K562 (cell line): ENCODE data around the gene SIPA1L2. TPM values are rescaled to one million over a fixed set of nuclear protein-coding genes. Genes with fewer than 3 reads are reported as not detected.

ENCODE experiments used
- ATAC-seq: fragments of 200-7000 bp; cut with Tn5 transposase; 3 replicates; pipeline ENCODE4 v1.9.1; 2020; ENCODE audit warnings: moderate library complexity
- BruUV-seq: library from RNA; stranded (reverse); fragments of 400-500 nt; replicated peaks from 2 replicates; lab custom pipeline; 2021; lab: Mats Ljungman, UMichigan
- CTCF ChIA-PET: fragments of 300-600 bp; formaldehyde crosslinking; extraction: SDS; loops from one replicate; lab custom pipeline; 2021; ENCODE audit warnings: low intra/inter-chr PET ratio; lab: Yijun Ruan, JAX
- POLR2A ChIA-PET: fragments of 300-600, 350-650 bp; sonication (Branson Sonifier 250); formaldehyde crosslinking; extraction: SDS; loops from one replicate; lab custom pipeline; 2021; ENCODE audit warnings: antibody characterized with exemption, inconsistent platforms; lab: Yijun Ruan, JAX
- DNase-seq, 4 experiments: peaks; one replicate each; pipeline versions ENCODE4 v3.0.0 to v3.0.0-alpha.2; 2011 to 2018; ENCODE audit warnings: low spot score in 3 of 4, mixed read lengths in 3 of 4; ENCODE audit errors: extremely low read depth in 1 of 4
- FAIRE-seq: peaks from 2 replicates; lab custom pipeline; 2011; peaks lifted over from hg19 to GRCh38; lab: Jason Lieb, UNC
- H2AFZ ChIP-seq: 2 replicates; pipeline ENCODE4 v1.6.0; 2011; ENCODE audit warnings: low read depth, low read length, control low read depth, inconsistent platforms
- H3K27ac ChIP-seq: fragments of 200-600 bp; 3 replicates; pipeline ENCODE4 v1.8.0; 2011; ENCODE audit warnings: low read depth, mild to moderate bottlenecking, control low read depth, inconsistent platforms, low read length, moderate library complexity, mixed read lengths; ENCODE audit errors: extremely low read depth
- H3K27me3 ChIP-seq, 2 experiments: fragments of 300-600 bp in 1 of 2; 2 replicates in 1 of 2; 3 replicates in 1 of 2; pipeline versions ENCODE4 v1.6.0 to v1.8.0; 2011; ENCODE audit warnings: inconsistent platforms in 2 of 2, low read length in 2 of 2, mild to moderate bottlenecking in 1 of 2, mixed read lengths in 1 of 2, moderate library complexity in 1 of 2; ENCODE audit not compliant: control insufficient read depth in 2 of 2, insufficient read depth in 2 of 2
- H3K36me3 ChIP-seq: fragments of 300-600 bp; 3 replicates; pipeline ENCODE4 v1.8.0; 2011; ENCODE audit warnings: mild to moderate bottlenecking, low read length, inconsistent platforms; ENCODE audit not compliant: control insufficient read depth, insufficient read depth
- H3K4me1 ChIP-seq, 2 experiments: fragments of 200-600 bp in 1 of 2; replicated peaks in 1 of 2; 2 replicates in 1 of 2; 3 replicates in 1 of 2; pipeline versions ENCODE4 v1.5.1 to v1.8.0; 2011; ENCODE audit warnings: inconsistent platforms in 2 of 2, low read length in 2 of 2, mild to moderate bottlenecking in 1 of 2, mixed read lengths in 1 of 2, moderate library complexity in 1 of 2; ENCODE audit not compliant: control insufficient read depth in 2 of 2, insufficient read depth in 2 of 2
- H3K4me2 ChIP-seq: 2 replicates; pipeline ENCODE4 v1.6.1; 2011; ENCODE audit warnings: low read length, control low read depth, inconsistent platforms, mixed read lengths; ENCODE audit not compliant: insufficient read depth
- H3K4me3 ChIP-seq: fragments of 200-600 bp; sonication (generic), shearing (Covaris generic); 2 replicates; pipeline ENCODE4 v1.5.1; 2016; ENCODE audit warnings: control low read depth, inconsistent platforms
- H3K79me2 ChIP-seq: fragments of 200-600 bp; 3 replicates; pipeline ENCODE4 v1.8.0; 2011; ENCODE audit warnings: low read length, inconsistent platforms; ENCODE audit not compliant: control insufficient read depth, insufficient read depth
- H3K9ac ChIP-seq, 2 experiments: 2 replicates each; pipeline versions ENCODE4 v1.6.0 to v1.6.1; 2011; ENCODE audit warnings: low read depth in 2 of 2, low read length in 2 of 2, control low read depth in 1 of 2, inconsistent platforms in 1 of 2, mild to moderate bottlenecking in 1 of 2, mixed read lengths in 1 of 2; ENCODE audit not compliant: insufficient read depth in 1 of 2
- H3K9me1 ChIP-seq: one replicate; pipeline ENCODE4 v1.6.0; 2011; ENCODE audit warnings: inconsistent platforms, mild to moderate bottlenecking, low read length, moderate library complexity; ENCODE audit not compliant: control insufficient read depth, insufficient read depth
- H3K9me3 ChIP-seq: replicated peaks from 2 replicates; pipeline ENCODE4 v1.5.1; 2011; ENCODE audit warnings: low read depth, low read length, inconsistent platforms; ENCODE audit not compliant: control insufficient read depth, insufficient read depth
- H4K20me1 ChIP-seq: replicated peaks from 2 replicates; pipeline ENCODE4 v1.6.1; 2011; ENCODE audit warnings: low read length, inconsistent platforms, mixed read lengths; ENCODE audit not compliant: control insufficient read depth, insufficient read depth
- ATF1 ChIP-seq, 2 experiments: fragments of 450-650 bp in 1 of 2; IDR thresholded peaks; 2 replicates each; pipeline ENCODE4 v1.6.1; 2016; ENCODE audit warnings: missing compliant biosample characterization in 1 of 2, missing genetic modification characterization in 1 of 2
- NR1H2 ChIP-seq: sonication (generic); formaldehyde crosslinking; IDR thresholded peaks from 2 replicates; pipeline ENCODE4 v1.4.0; 2020; ENCODE audit warnings: mild to moderate bottlenecking, missing genetic modification reagents
- PHTF2 ChIP-seq: fragments of 250-450 bp; sonication (Bioruptor Pico); IDR thresholded peaks from 2 replicates; pipeline ENCODE4 v1.5.0; 2021; ENCODE audit warnings: mild to moderate bottlenecking
- PRMT5 ChIP-seq: sonication (generic); formaldehyde crosslinking; IDR thresholded peaks from 2 replicates; pipeline ENCODE4 v1.5.0; 2020; ENCODE audit warnings: missing genetic modification reagents
- TAF7 ChIP-seq: fragments of 450-650 bp; IDR thresholded peaks from 2 replicates; pipeline ENCODE4 v1.6.1; 2016; ENCODE audit warnings: missing genetic modification characterization, missing compliant biosample characterization
- ZNF263 ChIP-seq: sonication (generic); formaldehyde crosslinking; IDR thresholded peaks from 2 replicates; pipeline ENCODE4 v1.8.0; 2022; ENCODE audit warnings: mild to moderate bottlenecking, missing genetic modification reagents, borderline replicate concordance
- ZNF3 ChIP-seq: fragments of 250-450 bp; sonication (Bioruptor Pico); IDR thresholded peaks from 2 replicates; pipeline ENCODE4 v1.5.0; 2021; ENCODE audit warnings: mild to moderate bottlenecking, moderate library complexity
- WGBS: fragments of 100-300 bp; shearing (Covaris generic); methylation state at CpG from one replicate; pipeline ENCODE4 v1.1.6; 2016; ENCODE audit warnings: low coverage, mixed read lengths; ENCODE audit not compliant: insufficient coverage; ENCODE audit errors: missing lambda C conversion rate; 5-methylcytosine and 5-hydroxymethylcytosine counted together
- in situ Hi-C: fragments of 300-500 bp; cut with MboI; formaldehyde crosslinking; loops from 4 replicates; pipeline ENCODE4 v1.15.0; 2018; ENCODE audit warnings: inconsistent platforms, mixed read lengths
- intact Hi-C: fragments of 100-400 bp; cut with micrococcal nuclease; formaldehyde crosslinking; loops from 2 replicates; pipeline ENCODE4 v1.14.2; 2022
- polyA plus RNA-seq, 8 experiments: library from polyadenylated mRNA; depleted of rRNA in 4 of 8; stranded (reverse) in 5 of 8; unstranded in 3 of 8; fragments of >200 nt; fragmentation: Nextera tagmentation in 2 of 8; fragmentation: Illumina TruSeq in 1 of 8; extraction: Ambion mirVana in 2 of 8; extraction: Trizol in 1 of 8; gene quantifications; 2 replicates each; pipeline versions ENCODE4 v1.2.1 to v1.2.3, GENCODE V29; 2011 to 2014; ENCODE audit warnings: inconsistent platforms in 1 of 8, missing spikeins in 1 of 8
- total RNA-seq, 7 experiments: library from RNA; depleted of rRNA in 6 of 7; stranded (reverse); fragments of >200 nt in 6 of 7; fragmentation: Illumina TruSeq in 2 of 7; extraction: Trizol in 2 of 7; gene quantifications; 2 replicates each; pipeline versions ENCODE4 v1.2.1 to v1.2.3, GENCODE V29; 2011 to 2021; ENCODE audit warnings: low replicate concordance in 1 of 7
- TF ChIP-seq, protein P1 (sequence below): fragments of 250-450 bp; sonication (Bioruptor Pico); IDR thresholded peaks from 2 replicates; pipeline ENCODE4 v1.5.0; 2021
- TF ChIP-seq, protein P2 (sequence below): sonication (generic); formaldehyde crosslinking; IDR thresholded peaks from 2 replicates; pipeline ENCODE4 v1.8.0; 2022; ENCODE audit warnings: mild to moderate bottlenecking, missing genetic modification reagents, borderline replicate concordance
- TF ChIP-seq, protein P3 (sequence below), 2 experiments: fragments of 200-800 bp in 1 of 2; sonication (Bioruptor generic) in 1 of 2; sonication (generic) in 1 of 2; formaldehyde crosslinking in 1 of 2; IDR thresholded peaks in 1 of 2; conservative IDR thresholded peaks in 1 of 2; 2 replicates each; pipeline versions ENCODE4 v1.5.0 to v1.6.1; 2016 to 2020; ENCODE audit warnings: missing compliant biosample characterization in 1 of 2, missing genetic modification characterization in 1 of 2, missing genetic modification reagents in 1 of 2
- TF ChIP-seq, protein P4 (sequence below): sonication (generic); formaldehyde crosslinking; IDR thresholded peaks from 2 replicates; pipeline ENCODE4 v1.8.0; 2022; ENCODE audit warnings: missing genetic modification reagents, mild to moderate bottlenecking, moderate library complexity, borderline replicate concordance

SIPA1L2 gene
- total and polyA plus RNA-seq, 9 of the 15 experiments (the other 6 are each of a cell fraction or from before 2014, with no cell fraction given): 0.04 to 0.22 (median 0.06) TPM; not detected in 5

DNA sequence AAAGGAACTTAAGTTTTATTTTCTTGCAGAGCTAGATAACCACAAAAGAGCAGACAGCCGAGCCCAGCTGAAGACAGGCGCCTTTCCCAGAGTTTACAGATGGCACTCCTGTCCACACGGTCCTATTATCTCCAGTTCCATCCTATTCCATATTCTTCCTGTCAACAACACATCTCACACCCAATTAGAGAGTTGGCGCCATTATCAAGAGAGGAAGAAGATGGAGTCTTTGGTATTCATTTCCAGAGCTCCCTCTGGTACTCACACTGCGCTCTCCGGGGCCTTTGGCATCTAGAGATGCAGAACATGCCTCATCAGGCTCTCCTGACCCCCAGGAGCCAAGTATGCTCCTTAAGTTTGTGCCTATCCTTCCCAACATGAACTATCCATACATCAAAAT is 43.3 kb upstream of the SIPA1L2 start (continued):
- TF ChIP-seq ZNF263 (CRISPR knock-in tag): no peak
- TF ChIP-seq, protein P1, sequence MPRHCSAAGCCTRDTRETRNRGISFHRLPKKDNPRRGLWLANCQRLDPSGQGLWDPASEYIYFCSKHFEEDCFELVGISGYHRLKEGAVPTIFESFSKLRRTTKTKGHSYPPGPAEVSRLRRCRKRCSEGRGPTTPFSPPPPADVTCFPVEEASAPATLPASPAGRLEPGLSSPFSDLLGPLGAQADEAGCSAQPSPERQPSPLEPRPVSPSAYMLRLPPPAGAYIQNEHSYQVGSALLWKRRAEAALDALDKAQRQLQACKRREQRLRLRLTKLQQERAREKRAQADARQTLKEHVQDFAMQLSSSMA (CRISPR knock-in tag): no peak
- TF ChIP-seq, protein P2, sequence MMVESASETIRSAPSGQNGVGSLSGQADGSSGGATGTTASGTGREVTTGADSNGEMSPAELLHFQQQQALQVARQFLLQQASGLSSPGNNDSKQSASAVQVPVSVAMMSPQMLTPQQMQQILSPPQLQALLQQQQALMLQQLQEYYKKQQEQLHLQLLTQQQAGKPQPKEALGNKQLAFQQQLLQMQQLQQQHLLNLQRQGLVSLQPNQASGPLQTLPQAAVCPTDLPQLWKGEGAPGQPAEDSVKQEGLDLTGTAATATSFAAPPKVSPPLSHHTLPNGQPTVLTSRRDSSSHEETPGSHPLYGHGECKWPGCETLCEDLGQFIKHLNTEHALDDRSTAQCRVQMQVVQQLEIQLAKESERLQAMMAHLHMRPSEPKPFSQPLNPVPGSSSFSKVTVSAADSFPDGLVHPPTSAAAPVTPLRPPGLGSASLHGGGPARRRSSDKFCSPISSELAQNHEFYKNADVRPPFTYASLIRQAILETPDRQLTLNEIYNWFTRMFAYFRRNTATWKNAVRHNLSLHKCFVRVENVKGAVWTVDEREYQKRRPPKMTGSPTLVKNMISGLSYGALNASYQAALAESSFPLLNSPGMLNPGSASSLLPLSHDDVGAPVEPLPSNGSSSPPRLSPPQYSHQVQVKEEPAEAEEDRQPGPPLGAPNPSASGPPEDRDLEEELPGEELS: no peak

DNA sequence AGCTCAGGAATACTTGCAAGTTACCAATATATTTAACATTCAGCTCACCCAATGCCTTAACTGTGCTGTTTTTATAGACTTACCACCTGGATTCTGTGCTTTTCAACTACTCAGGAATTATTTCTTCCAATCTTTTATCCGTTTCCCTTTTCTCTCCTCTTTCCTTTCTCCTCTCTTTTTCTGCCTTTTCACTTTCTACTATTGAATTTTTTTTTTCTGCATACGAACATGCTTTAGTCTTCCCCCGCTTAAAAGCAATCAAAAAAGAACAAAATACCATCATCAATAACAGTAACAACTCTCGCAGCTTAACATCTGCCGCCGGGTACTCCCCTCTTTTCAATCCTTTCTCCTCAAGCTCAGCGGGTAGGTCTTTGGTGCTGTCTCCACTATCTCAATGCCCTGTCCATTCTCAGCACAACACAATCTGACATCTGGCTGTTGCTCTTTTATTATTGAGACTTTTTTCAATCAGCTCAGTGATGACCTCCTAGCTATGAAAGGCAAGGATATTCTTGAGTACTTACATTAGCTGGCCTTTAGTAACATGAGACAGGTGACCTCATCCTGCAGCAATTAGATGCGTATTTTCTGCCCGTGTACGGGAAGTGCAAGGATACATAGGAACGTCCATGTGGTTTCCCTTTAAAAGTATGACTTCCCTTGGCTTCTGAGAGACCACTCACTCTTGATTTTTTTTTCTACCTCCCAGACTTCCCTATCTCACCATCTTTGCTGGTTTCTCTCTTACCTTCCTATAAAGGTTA is 40.2 kb upstream of the SIPA1L2 start:
- H3K9me1 ChIP-seq: no peaks in the 10 kb centered on the region
- TF ChIP-seq, protein P3, sequence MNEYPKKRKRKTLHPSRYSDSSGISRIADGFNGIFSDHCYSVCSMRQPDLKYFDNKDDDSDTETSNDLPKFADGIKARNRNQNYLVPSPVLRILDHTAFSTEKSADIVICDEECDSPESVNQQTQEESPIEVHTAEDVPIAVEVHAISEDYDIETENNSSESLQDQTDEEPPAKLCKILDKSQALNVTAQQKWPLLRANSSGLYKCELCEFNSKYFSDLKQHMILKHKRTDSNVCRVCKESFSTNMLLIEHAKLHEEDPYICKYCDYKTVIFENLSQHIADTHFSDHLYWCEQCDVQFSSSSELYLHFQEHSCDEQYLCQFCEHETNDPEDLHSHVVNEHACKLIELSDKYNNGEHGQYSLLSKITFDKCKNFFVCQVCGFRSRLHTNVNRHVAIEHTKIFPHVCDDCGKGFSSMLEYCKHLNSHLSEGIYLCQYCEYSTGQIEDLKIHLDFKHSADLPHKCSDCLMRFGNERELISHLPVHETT (CRISPR knock-in tag; conservative IDR thresholded peaks at IDR 0.05 in 1 of 2, IDR thresholded peaks at IDR 0.05 in 1 of 2): no peak
- TF ChIP-seq NR1H2 (no peak), ZNF3 (no peak), TAF7 (no peak), PHTF2 (CRISPR knock-in tag) (no peak), ATF1 (CRISPR knock-in tag; IDR thresholded peaks at IDR 0.05) (no peak), ATF1 (tag; IDR thresholded peaks at IDR 0.05) (no peak), PRMT5 (CRISPR knock-in tag) (no peak)
- TF ChIP-seq, protein P4, sequence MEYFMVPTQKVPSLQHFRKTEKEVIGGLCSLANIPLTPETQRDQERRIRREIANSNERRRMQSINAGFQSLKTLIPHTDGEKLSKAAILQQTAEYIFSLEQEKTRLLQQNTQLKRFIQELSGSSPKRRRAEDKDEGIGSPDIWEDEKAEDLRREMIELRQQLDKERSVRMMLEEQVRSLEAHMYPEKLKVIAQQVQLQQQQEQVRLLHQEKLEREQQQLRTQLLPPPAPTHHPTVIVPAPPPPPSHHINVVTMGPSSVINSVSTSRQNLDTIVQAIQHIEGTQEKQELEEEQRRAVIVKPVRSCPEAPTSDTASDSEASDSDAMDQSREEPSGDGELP (CRISPR knock-in tag): no peak
- TF ChIP-seq, all 486 proteins: peak for 0
- H3K27ac ChIP-seq: no peak overlapping the region
- DNase-seq (no peak), FAIRE-seq (no peak), ATAC-seq (no peak)
- no peak overlapping the region for H3K4me3 ChIP-seq
- no peaks in the 10 kb centered on the region for H3K79me2 ChIP-seq
- H4K20me1 ChIP-seq: no peaks in the 10 kb centered on the region
- H2AFZ ChIP-seq: no peak overlapping the region
- no peak overlapping the region for H3K9ac ChIP-seq
- no peak overlapping the region for H3K4me2 ChIP-seq
- no peaks in the 10 kb centered on the region for H3K9me3 ChIP-seq
- H3K27me3 ChIP-seq: no peaks in the 10 kb centered on the region; a peak in 1 of 5 replicates
- intact Hi-C loops: no loop called here
- no peaks in the 10 kb centered on the region for H3K36me3 ChIP-seq
- ChIA-PET CTCF (no interaction called here), POLR2A (no interaction called here)
- in situ Hi-C loops: no loop called here
- no TSS peak for BruUV-seq
- WGBS: under 1% methylated on average over 10 of the region's 11 CpGs
- H3K4me1 ChIP-seq: no peaks in the 10 kb centered on the region
